PC-3 (cell line): Measurements from ENCODE around the gene RNU5B-1. TPM values are rescaled to one million over a fixed set of nuclear protein-coding genes. Genes with fewer than 3 reads are reported as not detected.

Source experiments
- ATAC-seq: fragments of 200-7000 bp; cut with Tn5 transposase; 2 replicates; pipeline ENCODE4 v1.9.1; 2020; ENCODE audit warnings: mild to moderate bottlenecking, moderate library complexity
- BruUV-seq: library from RNA; stranded (reverse); fragments of 400-500 nt; replicated peaks from 2 replicates; lab custom pipeline; 2021; lab: Mats Ljungman, UMichigan
- CTCF ChIA-PET: fragments of 300-600 bp; sonication (Branson Sonifier 250); formaldehyde crosslinking; loops from one replicate; lab custom pipeline; 2022; ENCODE audit warnings: antibody characterized with exemption; lab: Charles Lee
- POLR2A ChIA-PET: fragments of 300-600 bp; sonication (Branson Sonifier 250); formaldehyde crosslinking; loops from one replicate; lab custom pipeline; 2022; ENCODE audit warnings: antibody characterized with exemption; ENCODE audit not compliant: unreplicated experiment; lab: Charles Lee
- DNase-seq: peaks from one replicate; pipeline ENCODE4 v3.0.0-alpha.2; 2015
- H2AFZ ChIP-seq: fragments of 300-600 bp; sonication (generic); 2 replicates; pipeline ENCODE4 v1.6.0; 2016; ENCODE audit warnings: antibody characterized with exemption, low read length
- H3F3A ChIP-seq: fragments of 300-600 bp; sonication (generic); one replicate; pipeline ENCODE4 v1.6.0; 2017; ENCODE audit warnings: antibody characterized with exemption, low read length, control low read depth, mild to moderate bottlenecking; ENCODE audit not compliant: unreplicated experiment
- H3K27ac ChIP-seq: fragments of 300-600 bp; sonication (generic); 2 replicates; pipeline ENCODE4 v1.5.1; 2016; ENCODE audit warnings: mild to moderate bottlenecking, low read length
- H3K27me3 ChIP-seq: fragments of 300-600 bp; sonication (generic); 2 replicates; pipeline ENCODE4 v1.6.1; 2016; ENCODE audit warnings: low read length, mixed read lengths
- H3K36me3 ChIP-seq: fragments of 300-600 bp; sonication (generic); 2 replicates; pipeline ENCODE4 v1.6.1; 2016; ENCODE audit warnings: low read depth, mixed run types, low read length, mixed read lengths
- H3K4me1 ChIP-seq: fragments of 300-600 bp; sonication (generic); 2 replicates; pipeline ENCODE4 v1.5.1; 2016; ENCODE audit warnings: low read length; ENCODE audit not compliant: insufficient read depth
- H3K4me2 ChIP-seq: fragments of 300-600 bp; sonication (generic); 2 replicates; pipeline ENCODE4 v1.6.0; 2016; ENCODE audit warnings: low read length
- H3K4me3 ChIP-seq: fragments of 300-600 bp; sonication (generic); 2 replicates; pipeline ENCODE4 v1.5.1; 2016; ENCODE audit warnings: mild to moderate bottlenecking, low read length, mixed read lengths
- H3K79me2 ChIP-seq: fragments of 300-600 bp; sonication (generic); 2 replicates; pipeline ENCODE4 v1.6.1; 2017; ENCODE audit warnings: low read length, mixed read lengths
- H3K9ac ChIP-seq: fragments of 300-600 bp; sonication (generic); 2 replicates; pipeline ENCODE4 v1.6.0; 2016; ENCODE audit warnings: mild to moderate bottlenecking, low read length
- H3K9me2 ChIP-seq: fragments of 300-600 bp; sonication (generic); replicated peaks from 2 replicates; pipeline ENCODE4 v1.6.1; 2016; ENCODE audit warnings: mixed run types, low read length, mixed read lengths
- H3K9me3 ChIP-seq: fragments of 300-600 bp; sonication (generic); 2 replicates; pipeline ENCODE4 v1.6.1; 2016; ENCODE audit warnings: low read length, mixed read lengths
- H4K20me1 ChIP-seq: fragments of 300-600 bp; sonication (generic); 2 replicates; pipeline ENCODE4 v1.6.1; 2016; ENCODE audit warnings: low read length, mixed read lengths
- CTCF ChIP-seq: fragments of 300-600 bp; sonication (generic); conservative IDR thresholded peaks from 2 replicates; pipeline ENCODE4 v1.5.1; 2017; ENCODE audit warnings: antibody characterized with exemption, low read depth, mild to moderate bottlenecking, low read length
- EZH2phosphoT487 ChIP-seq: fragments of 300-600 bp; sonication (generic); IDR thresholded peaks from 2 replicates; pipeline ENCODE4 v1.6.1; 2018; ENCODE audit warnings: mild to moderate bottlenecking, antibody characterized with exemption, low read length, borderline replicate concordance
- intact Hi-C: fragments of 100-400 bp; cut with micrococcal nuclease; formaldehyde crosslinking; loops from 2 replicates; pipeline ENCODE4 v1.9.0; 2023
- total RNA-seq: library from RNA; depleted of rRNA; stranded (reverse); fragments of >200 nt; gene quantifications from 2 replicates; pipeline ENCODE4 v1.2.3, GENCODE V29; 2014

Gene RNU5B-1
- total RNA-seq, 1 experiment from 2014 or later = not detected

- POLR2A ChIA-PET = no interaction called here
Measured at GRCh38 chr15:65327651-65328393, 23.3 kb downstream of the RNU5B-1 start.

GRCh38 chr15:65328506-65329287 is 24.2 kb downstream of the RNU5B-1 start:
- no peaks in the 10 kb centered on the region for H3K36me3 ChIP-seq
- TF ChIP-seq EZH2phosphoT487 (no peak), CTCF (no peak)
- H3K9me3 ChIP-seq = no peaks in the 10 kb centered on the region
- no peaks in the 10 kb centered on the region for H3K79me2 ChIP-seq
- H3K9me2 ChIP-seq = no peaks in the 10 kb centered on the region
- BruUV-seq = no TSS peak
- no peaks in the 10 kb centered on the region for H3F3A ChIP-seq
- no peaks in the 10 kb centered on the region for H4K20me1 ChIP-seq
- ATAC-seq (no peak), DNase-seq (no peak)
- intact Hi-C loops = no loop called here
- ChIA-PET CTCF (no interaction called here), POLR2A (no interaction called here)
- no peak overlapping the region for H3K4me3 ChIP-seq
- no peak overlapping the region for H3K27ac ChIP-seq
- no peak overlapping the region for H2AFZ ChIP-seq
- no peaks in the 10 kb centered on the region for H3K4me1 ChIP-seq
- no peak overlapping the region for H3K9ac ChIP-seq
- no peaks in the 10 kb centered on the region for H3K27me3 ChIP-seq
- H3K4me2 ChIP-seq = no peak overlapping the region

More at GRCh38 chr15:65327651-65328393, 23.3 kb downstream of the RNU5B-1 start:
- H3K9ac ChIP-seq = no peak overlapping the region
- no peak for TF ChIP-seq EZH2phosphoT487
- TF ChIP-seq CTCF = no peak
- no peaks in the 10 kb centered on the region for H3K27me3 ChIP-seq
- no peaks in the 10 kb centered on the region for H3F3A ChIP-seq
- CTCF ChIA-PET = no interaction called here
- H3K27ac ChIP-seq = no peak overlapping the region
- intact Hi-C loops = no loop called here
- H3K36me3 ChIP-seq = no peaks in the 10 kb centered on the region
- no peaks in the 10 kb centered on the region for H3K4me1 ChIP-seq
- H4K20me1 ChIP-seq = no peaks in the 10 kb centered on the region
- H3K9me3 ChIP-seq = no peaks in the 10 kb centered on the region
- DNase-seq (no peak), ATAC-seq (no peak)
- no peaks in the 10 kb centered on the region for H3K9me2 ChIP-seq
- no TSS peak for BruUV-seq
- H3K4me2 ChIP-seq = no peak overlapping the region
- no peak overlapping the region for H2AFZ ChIP-seq
- H3K4me3 ChIP-seq = no peak overlapping the region
- H3K79me2 ChIP-seq = no peaks in the 10 kb centered on the region
